HEK293 (cell line): ENCODE measurements around the gene KRTAP5-1.
A peak's percentile ranks its signal among the peaks of the same experiment; 100 is the strongest.
"Not testable (repeated sequence)": the region's sequence is repeated elsewhere in the genome, so short reads cannot be mapped to it uniquely, and the experiment has no call there.

Experiments
- CTCF ChIA-PET: fragments of 350-600 bp; formaldehyde crosslinking; extraction: SDS; loops from one replicate; lab custom pipeline; 2021; ENCODE audit warnings: antibody characterized with exemption; lab: Yijun Ruan, JAX
- POLR2A ChIA-PET: fragments of 300-600 bp; formaldehyde crosslinking; extraction: SDS; loops from one replicate; lab custom pipeline; 2020; ENCODE audit warnings: antibody characterized with exemption, inconsistent platforms; lab: Yijun Ruan, JAX
- H3K27ac ChIP-seq: fragments of 200-500 bp; sonication (Bioruptor generic); 2 replicates; pipeline ENCODE4 v1.5.1; 2014; ENCODE audit warnings: low read depth, low read length, control low read depth, inconsistent platforms; ENCODE audit errors: extremely low read depth
- H3K36me3 ChIP-seq, 2 experiments: fragments of 200-500 bp in 1 of 2; sonication (Bioruptor generic) in 1 of 2; 1 replicate in 1 of 2; 2 replicates in 1 of 2; pipeline ENCODE4 v1.5.1; 2014 to 2017; ENCODE audit warnings: inconsistent platforms in 2 of 2, low read length in 2 of 2; ENCODE audit not compliant: control insufficient read depth in 2 of 2, insufficient read depth in 1 of 2
- H3K4me1 ChIP-seq: fragments of 200-500 bp; sonication (Bioruptor generic); 2 replicates; pipeline ENCODE4 v1.5.1; 2014; ENCODE audit warnings: mild to moderate bottlenecking, low read length, inconsistent platforms; ENCODE audit not compliant: control insufficient read depth, insufficient read depth
- H3K4me3 ChIP-seq: 2 replicates; pipeline ENCODE4 v1.5.1; 2011; ENCODE audit warnings: low read depth, mild to moderate bottlenecking, control low read depth, low read length, moderate library complexity
- H3K9me3 ChIP-seq: fragments of 200-500 bp; sonication (Bioruptor generic); 2 replicates; pipeline ENCODE4 v1.5.1; 2014; ENCODE audit warnings: low read depth, low read length, inconsistent platforms; ENCODE audit not compliant: control insufficient read depth, insufficient read depth
- SALL2 ChIP-seq: fragments of 450-650 bp; formaldehyde crosslinking; IDR thresholded peaks from 2 replicates; pipeline ENCODE4 v1.5.0; 2017; ENCODE audit warnings: missing biosample characterization, mild to moderate bottlenecking, missing genetic modification characterization, borderline replicate concordance
- SETDB1 ChIP-seq: IDR thresholded peaks from one replicate; pipeline ENCODE4 v1.6.1; 2017; ENCODE audit warnings: mild to moderate bottlenecking, low read length, moderate library complexity, mixed read lengths; ENCODE audit not compliant: insufficient read length
- TRIM28 ChIP-seq: IDR thresholded peaks from 2 replicates; pipeline ENCODE4 v1.6.1; 2011; ENCODE audit warnings: low read length, control low read depth, borderline replicate concordance
- ZBTB21 ChIP-seq: fragments of 450-650 bp; formaldehyde crosslinking; IDR thresholded peaks from 2 replicates; pipeline ENCODE4 v1.5.1; 2017; ENCODE audit warnings: missing biosample characterization, missing genetic modification characterization
- ZIC2 ChIP-seq: fragments of 450-650 bp; formaldehyde crosslinking; IDR thresholded peaks from 2 replicates; pipeline ENCODE4 v1.5.1; 2016; ENCODE audit warnings: missing biosample characterization, missing genetic modification characterization
- ZNF24 ChIP-seq: fragments of 450-650 bp; formaldehyde crosslinking; IDR thresholded peaks from 2 replicates; pipeline ENCODE4 v1.5.1; 2016; ENCODE audit warnings: missing biosample characterization, missing genetic modification characterization
- ZNF366 ChIP-seq: fragments of 450-650 bp; formaldehyde crosslinking; conservative IDR thresholded peaks from 2 replicates; pipeline ENCODE4 v1.5.1; 2016; ENCODE audit warnings: missing biosample characterization, missing genetic modification characterization
- ZNF529 ChIP-seq: fragments of 450-650 bp; formaldehyde crosslinking; IDR thresholded peaks from 2 replicates; pipeline ENCODE4 v1.5.1; 2017; ENCODE audit warnings: missing genetic modification characterization, missing biosample characterization; ENCODE audit not compliant: insufficient replicate concordance
- ZNF747 ChIP-seq: fragments of 450-650 bp; formaldehyde crosslinking; IDR thresholded peaks from 2 replicates; pipeline ENCODE4 v1.5.1; 2016; ENCODE audit warnings: missing biosample characterization, missing genetic modification characterization
- TF ChIP-seq, protein P1 (sequence below): fragments of 450-650 bp; formaldehyde crosslinking; IDR thresholded peaks from 2 replicates; pipeline ENCODE4 v1.5.1; 2016; ENCODE audit warnings: missing biosample characterization, missing genetic modification characterization

Gene KRTAP5-1

GRCh38 chr11:1596576-1597121 is 11.6 kb upstream of the KRTAP5-1 start:
- H3K4me1 ChIP-seq, H3K4me3 ChIP-seq, POLR2A ChIA-PET, H3K36me3 ChIP-seq, H3K9me3 ChIP-seq, H3K27ac ChIP-seq: not testable (repeated sequence)
- CTCF ChIA-PET = interaction anchor here (0.7 to 3.1 kb wide), 6 partner anchors 22 to 43 kb away, joined by 3 to 22 read pairs (median 10); no protein-coding TSS in a partner anchor

DNA sequence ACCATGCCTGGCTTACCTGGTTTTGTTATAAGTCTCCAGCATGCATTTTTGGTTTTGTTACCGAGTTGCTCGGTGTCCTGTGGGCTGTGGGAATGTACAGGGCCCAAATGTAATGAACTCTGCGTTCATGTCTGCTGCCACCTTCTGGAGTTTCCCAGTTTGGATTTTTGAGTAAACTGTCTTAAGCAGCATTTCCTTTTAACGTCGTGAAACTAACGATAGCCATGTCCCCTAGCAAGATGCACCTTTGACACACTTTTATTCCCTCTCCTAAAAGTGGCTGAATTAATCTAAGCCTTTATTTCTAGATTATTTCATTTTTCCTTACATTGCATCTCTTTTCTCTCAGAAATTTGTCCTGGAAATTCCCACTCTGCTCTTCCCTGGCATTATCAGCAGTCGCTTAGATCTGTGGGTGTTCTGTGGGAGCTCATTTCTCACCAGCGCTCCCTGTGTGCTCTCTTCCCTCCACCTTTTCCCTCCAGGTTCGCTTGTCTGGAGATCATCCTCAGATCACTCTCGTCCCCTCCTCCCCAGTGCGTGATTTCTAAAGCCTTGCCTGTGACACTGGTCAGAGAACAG is 11.0 kb upstream of the KRTAP5-1 start:
- H3K27ac ChIP-seq, POLR2A ChIA-PET, H3K9me3 ChIP-seq, H3K4me3 ChIP-seq, H3K4me1 ChIP-seq, H3K36me3 ChIP-seq: not testable (repeated sequence)
- CTCF ChIA-PET = interaction anchor here (0.7 to 3.1 kb wide), 16 partner anchors 19 to 480 kb away, joined by 3 to 22 read pairs (median 5); no protein-coding TSS in a partner anchor

DNA sequence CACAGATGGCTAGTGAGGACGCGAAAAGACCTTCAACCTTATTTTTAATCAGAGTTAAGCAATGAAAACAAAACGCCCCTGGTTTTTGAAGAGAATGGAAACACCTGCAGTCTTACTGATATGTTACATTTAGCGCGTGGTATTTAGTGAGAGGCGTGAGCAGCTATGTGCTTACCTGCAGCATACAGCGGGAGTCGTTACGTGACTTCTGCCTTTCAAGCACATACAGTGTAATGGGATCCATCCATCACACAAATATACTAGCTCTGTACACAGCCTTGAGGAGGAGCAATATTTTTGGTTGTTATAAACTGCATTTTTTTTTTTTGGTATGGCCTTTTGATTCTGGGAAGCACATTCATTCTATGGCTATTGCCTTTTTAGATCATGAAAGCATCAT is 7.5 kb upstream of the KRTAP5-1 start:
- H3K36me3 ChIP-seq = no peaks in the 10 kb centered on the region
- ChIA-PET POLR2A (no interaction called here), CTCF (interaction anchor here (0.7 to 3.5 kb wide), 6 partner anchors 18 to 421 kb away, joined by 3 to 20 read pairs (median 4); no protein-coding TSS in a partner anchor)
- no peak overlapping the region for H3K27ac ChIP-seq
- H3K9me3 ChIP-seq = no peaks in the 10 kb centered on the region
- no peak overlapping the region for H3K4me3 ChIP-seq
- TF ChIP-seq ZBTB21 (tag by site-specific recombination) = no peak
- TF ChIP-seq, protein P1, sequence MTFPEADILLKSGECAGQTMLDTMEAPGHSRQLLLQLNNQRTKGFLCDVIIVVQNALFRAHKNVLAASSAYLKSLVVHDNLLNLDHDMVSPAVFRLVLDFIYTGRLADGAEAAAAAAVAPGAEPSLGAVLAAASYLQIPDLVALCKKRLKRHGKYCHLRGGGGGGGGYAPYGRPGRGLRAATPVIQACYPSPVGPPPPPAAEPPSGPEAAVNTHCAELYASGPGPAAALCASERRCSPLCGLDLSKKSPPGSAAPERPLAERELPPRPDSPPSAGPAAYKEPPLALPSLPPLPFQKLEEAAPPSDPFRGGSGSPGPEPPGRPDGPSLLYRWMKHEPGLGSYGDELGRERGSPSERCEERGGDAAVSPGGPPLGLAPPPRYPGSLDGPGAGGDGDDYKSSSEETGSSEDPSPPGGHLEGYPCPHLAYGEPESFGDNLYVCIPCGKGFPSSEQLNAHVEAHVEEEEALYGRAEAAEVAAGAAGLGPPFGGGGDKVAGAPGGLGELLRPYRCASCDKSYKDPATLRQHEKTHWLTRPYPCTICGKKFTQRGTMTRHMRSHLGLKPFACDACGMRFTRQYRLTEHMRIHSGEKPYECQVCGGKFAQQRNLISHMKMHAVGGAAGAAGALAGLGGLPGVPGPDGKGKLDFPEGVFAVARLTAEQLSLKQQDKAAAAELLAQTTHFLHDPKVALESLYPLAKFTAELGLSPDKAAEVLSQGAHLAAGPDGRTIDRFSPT (tag by site-specific recombination) = no peak
- no peak for TF ChIP-seq ZNF24 (tag by site-specific recombination)
- no peaks in the 10 kb centered on the region for H3K4me1 ChIP-seq

DNA sequence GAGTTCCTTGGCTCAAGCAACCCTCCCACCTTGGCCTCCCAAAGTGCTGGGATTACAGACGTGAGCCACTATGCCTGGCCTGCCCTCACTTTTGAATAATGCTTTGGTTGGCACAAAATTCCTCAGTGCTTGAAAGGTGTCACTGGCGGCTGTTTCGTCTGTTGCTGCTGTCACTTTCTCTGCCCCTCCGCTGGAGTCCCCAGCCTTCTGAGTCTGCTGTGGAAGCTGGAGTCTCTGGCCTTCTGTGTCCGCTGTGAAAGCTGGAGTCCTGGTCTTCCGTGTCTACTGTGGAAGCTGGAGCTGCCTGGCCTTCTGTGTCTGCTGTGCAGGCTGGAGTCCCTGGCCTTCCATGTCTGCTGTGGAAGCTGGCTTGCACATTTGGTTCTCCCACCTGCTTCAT is 4.9 kb upstream of the KRTAP5-1 start:
- CTCF ChIA-PET = interaction anchor here (0.7 to 1.8 kb wide), 2 partner anchors 16 to 43 kb away, joined by 3 to 5 read pairs; no protein-coding TSS in a partner anchor
- Histone ChIP-seq H3K4me1 (no peaks in the 10 kb centered on the region), H3K36me3 (no peaks in the 10 kb centered on the region), H3K27ac (no peak overlapping the region), H3K9me3 (no peaks in the 10 kb centered on the region), H3K4me3 (no peak overlapping the region)
- TF ChIP-seq ZNF366 (no peak), ZNF529 (tag by site-specific recombination) (no peak), ZIC2 (tag by site-specific recombination) (no peak), SALL2 (tag by site-specific recombination) (no peak), ZNF747 (no peak)
- POLR2A ChIA-PET = no interaction called here

GRCh38 chr11:1589191-1589963 is 4.3 kb upstream of the KRTAP5-1 start:
- not testable (repeated sequence) for H3K27ac ChIP-seq, H3K9me3 ChIP-seq, H3K4me1 ChIP-seq, H3K36me3 ChIP-seq, H3K4me3 ChIP-seq
- ChIA-PET CTCF (interaction anchor here (0.8 to 1.8 kb wide), 4 partner anchors 9 to 43 kb away, joined by 3 to 12 read pairs (median 7); partner anchors contain the start of gene KRTAP5-2), POLR2A (interaction anchor here (1.2 kb wide), 1 partner anchor 11 kb away, joined by 5 read pairs; no protein-coding TSS in a partner anchor)
- TF ChIP-seq SETDB1 (peak; percentile 77), TRIM28 (peak; percentile 93; the same call in 1 of the 2 replicates)
